Stimulated activated memory B cell treated with anti-CD40 and anti-IgM and Interleukin-4, amounts not matched to agents 10 μg/mL and 1 μg/mL and 100 μg/mL, for 72 hours (primary cell): ENCODE results near the gene FANCD2.
"Not testable (repeated sequence)": the region's sequence is repeated elsewhere in the genome, so short reads cannot be mapped to it uniquely, and the experiment has no call there.

ENCODE experiments used
- ATAC-seq: fragments of 150-1000 bp; cut with Tn5 transposase; 2 replicates; pipeline ENCODE4 v1.10.0; 2021
- H3K27ac Mint-ChIP-seq: one replicate; pipeline ENCODE4 v1.8.0; 2022; ENCODE audit warnings: mild to moderate bottlenecking, mixed read lengths
- H3K27me3 Mint-ChIP-seq: one replicate; pipeline ENCODE4 v1.8.0; 2022; ENCODE audit warnings: mixed read lengths
- H3K36me3 Mint-ChIP-seq: one replicate; pipeline ENCODE4 v1.8.0; 2022; ENCODE audit warnings: mixed read lengths
- H3K4me1 Mint-ChIP-seq: one replicate; pipeline ENCODE4 v1.8.0; 2022; ENCODE audit warnings: mixed read lengths
- H3K4me3 Mint-ChIP-seq: one replicate; pipeline ENCODE4 v1.8.0; 2022; ENCODE audit warnings: mild to moderate bottlenecking, moderate library complexity, mixed read lengths
- H3K9me3 Mint-ChIP-seq: one replicate; pipeline ENCODE4 v1.8.0; 2022; ENCODE audit warnings: mixed read lengths

FANCD2 gene

DNA sequence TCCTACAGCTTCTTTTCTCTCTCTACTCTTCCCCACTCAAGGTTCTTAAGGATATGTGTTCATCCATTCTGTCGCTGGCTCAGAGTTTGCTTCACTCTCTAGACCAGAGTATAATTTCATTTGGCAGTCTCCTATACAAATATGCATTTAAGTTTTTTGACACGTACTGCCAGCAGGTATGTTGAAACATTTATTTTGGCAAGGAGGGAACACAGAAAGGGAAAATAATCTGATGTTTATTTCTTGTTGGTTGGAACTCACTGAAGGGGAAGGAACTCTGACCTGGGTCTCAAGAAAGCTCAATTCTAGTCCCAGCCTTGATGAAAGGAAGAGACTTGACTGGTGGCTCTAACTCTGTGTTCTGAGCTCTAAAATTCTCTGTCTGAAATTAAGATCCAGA lies 21.6 kb downstream of the FANCD2 start:
- ATAC-seq: no peak
- H3K36me3 Mint-ChIP-seq: peaks cover 62% of the 10 kb centered on the region
- H3K4me1 Mint-ChIP-seq: no peaks in the 10 kb centered on the region
- H3K9me3 Mint-ChIP-seq: no peaks in the 10 kb centered on the region
- no peak overlapping the region for H3K4me3 Mint-ChIP-seq
- H3K27ac Mint-ChIP-seq: no peak overlapping the region
- no peaks in the 10 kb centered on the region for H3K27me3 Mint-ChIP-seq

DNA sequence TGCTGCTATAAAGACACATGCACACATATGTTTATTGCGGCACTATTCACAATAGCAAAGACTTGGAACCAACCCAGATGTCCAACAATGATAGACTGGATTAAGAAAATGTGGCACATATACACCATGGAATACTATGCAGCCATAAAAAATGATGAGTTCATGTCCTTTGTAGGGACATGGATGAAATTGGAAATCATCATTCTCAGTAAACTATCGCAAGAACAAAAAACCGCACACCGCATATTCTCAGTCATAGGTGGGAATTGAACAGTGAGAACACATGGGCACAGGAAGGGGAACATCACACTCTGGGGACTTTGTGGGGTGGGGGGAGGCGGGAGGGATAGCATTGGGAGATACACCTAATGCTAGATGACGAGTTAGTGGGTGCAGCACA lies 26.8 kb downstream of the FANCD2 start:
- H3K27me3 Mint-ChIP-seq, H3K4me3 Mint-ChIP-seq, ATAC-seq, H3K9me3 Mint-ChIP-seq, H3K4me1 Mint-ChIP-seq, H3K27ac Mint-ChIP-seq: not testable (repeated sequence)
- H3K36me3 Mint-ChIP-seq: peaks cover 46% of the 10 kb centered on the region

DNA sequence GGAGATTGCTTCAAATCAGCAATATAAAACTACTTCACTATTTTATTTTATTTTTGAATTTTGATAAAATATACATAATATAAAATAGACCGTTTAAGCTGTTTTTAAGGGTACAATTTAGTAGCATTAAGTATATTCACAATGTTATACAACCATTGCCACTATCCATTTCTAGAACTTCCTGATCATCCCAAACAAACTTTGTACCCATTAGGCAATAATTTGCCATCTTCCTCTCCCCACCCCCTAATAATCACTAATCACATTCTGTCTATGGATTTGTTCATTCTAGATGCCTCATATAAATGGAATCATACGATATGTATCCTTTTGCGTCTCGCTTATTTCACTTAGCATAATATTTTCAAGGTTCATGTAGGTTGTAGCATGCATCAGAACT lies 28.9 kb downstream of the FANCD2 start:
- H3K27ac Mint-ChIP-seq: no peak overlapping the region
- no peaks in the 10 kb centered on the region for H3K4me1 Mint-ChIP-seq
- peaks cover 39% of the 10 kb centered on the region for H3K36me3 Mint-ChIP-seq
- H3K4me3 Mint-ChIP-seq: no peak overlapping the region
- ATAC-seq: no peak
- H3K9me3 Mint-ChIP-seq: no peaks in the 10 kb centered on the region
- H3K27me3 Mint-ChIP-seq: no peaks in the 10 kb centered on the region

DNA sequence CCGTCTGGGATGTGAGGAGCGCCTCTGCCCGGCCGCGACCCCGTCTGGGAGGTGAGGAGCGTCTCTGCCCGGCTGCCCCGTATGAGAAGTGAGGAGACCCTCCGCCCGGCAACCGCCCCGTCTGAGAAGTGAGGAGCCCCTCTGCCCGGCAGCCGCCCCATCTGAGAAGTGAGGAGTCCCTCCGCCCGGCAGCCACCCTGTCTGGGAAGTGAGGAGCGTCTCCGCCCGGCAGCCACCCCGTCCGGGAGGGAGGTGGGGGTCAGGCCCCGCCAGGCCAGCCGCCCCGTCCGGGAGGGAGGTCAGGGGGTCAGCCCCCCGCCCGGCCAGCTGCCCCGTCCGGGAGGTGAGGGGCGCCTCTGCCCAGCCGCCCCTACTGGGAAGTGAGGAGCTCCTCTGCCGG lies 43.8 kb downstream of the FANCD2 start:
- not testable (repeated sequence) for H3K4me3 Mint-ChIP-seq, H3K4me1 Mint-ChIP-seq, H3K27me3 Mint-ChIP-seq, H3K9me3 Mint-ChIP-seq, ATAC-seq, H3K27ac Mint-ChIP-seq
- peaks cover 51% of the 10 kb centered on the region for H3K36me3 Mint-ChIP-seq

DNA sequence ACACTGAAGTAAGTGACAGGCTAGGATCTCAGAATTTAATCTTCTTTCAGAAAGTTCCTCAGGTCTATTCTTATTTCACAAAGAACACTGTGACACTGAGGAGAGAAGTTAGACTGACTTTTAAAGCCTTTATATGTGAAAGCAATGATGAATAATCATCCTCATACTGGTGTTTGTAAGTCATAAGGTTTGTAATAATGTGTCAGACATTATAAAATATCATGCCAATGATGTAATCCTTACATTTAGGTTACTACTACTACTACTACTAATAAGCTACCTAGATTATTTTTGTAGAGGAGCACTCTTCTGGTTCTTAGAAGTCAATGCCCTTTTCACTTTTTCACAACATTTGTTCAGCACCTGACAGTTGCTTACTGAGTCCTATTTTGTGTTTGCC lies 48.4 kb downstream of the FANCD2 start:
- H3K36me3 Mint-ChIP-seq: peaks cover 20% of the 10 kb centered on the region
- H3K4me1 Mint-ChIP-seq: no peaks in the 10 kb centered on the region
- no peaks in the 10 kb centered on the region for H3K9me3 Mint-ChIP-seq
- no peak for ATAC-seq
- H3K27ac Mint-ChIP-seq: no peak overlapping the region
- H3K27me3 Mint-ChIP-seq: no peaks in the 10 kb centered on the region
- no peak overlapping the region for H3K4me3 Mint-ChIP-seq

DNA sequence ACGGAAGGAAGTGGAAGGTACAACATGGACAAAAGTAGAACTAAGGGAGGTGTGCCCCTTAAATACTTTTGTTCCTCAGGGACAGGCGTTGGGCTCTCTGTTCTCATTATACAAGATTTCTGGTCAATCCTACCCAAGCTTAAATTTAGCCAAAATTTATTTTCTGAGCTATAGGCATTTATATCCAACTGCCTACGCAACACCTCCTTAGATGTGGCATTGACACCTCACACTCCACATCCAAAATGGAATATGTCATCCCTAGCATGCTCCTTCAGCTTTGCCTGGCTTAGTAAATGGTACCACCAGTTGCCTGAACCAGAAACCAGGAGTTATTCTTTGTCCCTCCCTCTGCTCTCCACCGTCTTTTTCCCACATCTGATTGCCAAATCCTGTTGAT lies 55.6 kb downstream of the FANCD2 start:
- peaks cover 40% of the 10 kb centered on the region for H3K36me3 Mint-ChIP-seq
- no peak for ATAC-seq
- H3K4me3 Mint-ChIP-seq: no peak overlapping the region
- no peaks in the 10 kb centered on the region for H3K4me1 Mint-ChIP-seq
- no peaks in the 10 kb centered on the region for H3K9me3 Mint-ChIP-seq
- H3K27me3 Mint-ChIP-seq: no peaks in the 10 kb centered on the region
- peak overlapping the region; percentile 1 for H3K27ac Mint-ChIP-seq

DNA sequence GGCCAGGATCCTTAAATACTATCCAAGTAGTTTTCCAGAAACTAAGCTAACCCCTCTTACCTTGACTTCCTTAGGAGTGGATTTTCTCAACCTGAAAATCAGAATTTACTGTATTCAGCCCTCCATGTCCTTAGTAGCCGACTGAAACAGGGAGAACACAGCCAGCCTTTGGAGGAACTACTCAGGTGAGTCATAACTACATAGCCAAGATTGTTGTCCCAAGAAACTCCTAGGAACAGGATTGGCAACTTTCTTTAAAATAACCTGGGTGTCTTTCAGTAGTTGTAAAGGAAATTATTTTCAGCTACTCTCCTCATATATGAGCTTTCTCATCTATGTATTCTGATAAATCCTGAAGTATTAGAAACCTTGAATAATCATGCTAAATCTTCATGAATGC lies 59.5 kb downstream of the FANCD2 start:
- no peak for ATAC-seq
- Mint-ChIP-seq H3K4me1 (no peaks in the 10 kb centered on the region), H3K4me3 (no peak overlapping the region), H3K9me3 (no peaks in the 10 kb centered on the region), H3K36me3 (peaks cover 49% of the 10 kb centered on the region), H3K27me3 (no peaks in the 10 kb centered on the region), H3K27ac (no peak overlapping the region)

DNA sequence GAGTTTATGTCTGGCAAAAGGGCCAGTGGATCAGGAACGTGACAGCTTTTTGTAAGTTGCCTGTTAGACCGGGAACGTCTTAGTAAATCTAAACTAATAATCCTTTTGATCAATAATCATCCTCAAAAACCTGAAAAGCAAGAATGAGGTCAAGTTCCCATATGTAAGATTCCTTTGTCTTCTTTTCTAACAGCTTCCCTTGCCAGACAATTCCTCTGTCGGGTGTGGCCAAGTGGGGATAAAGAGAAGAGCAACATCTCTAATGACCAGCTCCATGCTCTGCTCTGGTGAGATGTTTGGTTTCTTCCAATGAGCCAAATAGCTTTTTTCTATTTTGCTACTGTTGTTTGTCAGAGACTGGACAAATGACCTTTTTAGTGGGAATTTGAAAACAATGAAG lies 62.0 kb downstream of the FANCD2 start:
- H3K27me3 Mint-ChIP-seq: no peaks in the 10 kb centered on the region
- peaks cover 43% of the 10 kb centered on the region for H3K36me3 Mint-ChIP-seq
- H3K4me1 Mint-ChIP-seq: no peaks in the 10 kb centered on the region
- ATAC-seq: no peak
- no peak overlapping the region for H3K27ac Mint-ChIP-seq
- no peak overlapping the region for H3K4me3 Mint-ChIP-seq
- H3K9me3 Mint-ChIP-seq: no peaks in the 10 kb centered on the region

DNA sequence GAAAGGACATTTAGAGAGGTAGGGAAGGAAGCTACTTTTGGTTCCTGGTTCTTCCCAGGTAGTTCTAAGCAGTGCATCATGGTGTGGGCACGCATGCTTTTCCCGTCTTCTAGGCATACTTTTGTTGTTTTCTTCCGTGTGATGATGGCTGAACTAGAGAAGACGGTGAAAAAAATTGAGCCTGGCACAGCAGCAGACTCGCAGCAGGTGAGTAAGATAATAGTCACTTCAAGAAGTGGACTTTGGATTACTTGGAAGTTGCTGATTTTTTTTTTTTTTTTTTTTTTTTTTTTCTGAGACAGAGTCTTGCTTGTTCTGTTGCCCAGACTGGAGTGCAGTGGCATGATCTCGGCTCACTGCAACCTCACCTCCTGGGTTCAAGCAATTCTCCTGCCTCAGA lies 63.9 kb downstream of the FANCD2 start:
- H3K27ac Mint-ChIP-seq: no peak overlapping the region

DNA sequence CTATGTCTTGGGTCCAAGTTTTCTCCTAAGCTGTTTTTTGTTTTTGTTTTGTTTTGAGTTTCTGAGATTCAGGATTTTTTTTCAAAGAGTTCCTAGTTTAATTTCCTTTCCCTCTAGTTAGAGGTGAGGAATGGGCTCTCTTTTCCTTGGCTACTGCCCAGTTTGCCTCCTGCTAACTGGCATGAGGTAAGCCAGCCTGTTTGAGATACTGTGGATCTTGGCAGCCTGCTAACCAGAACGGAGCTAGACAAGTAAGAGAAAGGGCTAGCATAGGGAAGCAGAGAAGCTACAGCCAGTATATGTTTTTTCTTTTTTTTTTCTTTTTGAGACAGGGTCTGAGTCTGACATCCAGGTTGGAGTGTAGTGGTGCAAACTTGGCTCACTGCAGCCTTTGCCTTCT lies 64.5 kb downstream of the FANCD2 start:
- not testable (repeated sequence) for H3K4me1 Mint-ChIP-seq, H3K4me3 Mint-ChIP-seq, H3K27ac Mint-ChIP-seq, ATAC-seq, H3K27me3 Mint-ChIP-seq, H3K9me3 Mint-ChIP-seq
- peaks cover 35% of the 10 kb centered on the region for H3K36me3 Mint-ChIP-seq

More for the DNA sequence above, 63.9 kb downstream of the FANCD2 start:
- Mint-ChIP-seq H3K36me3 (peaks cover 35% of the 10 kb centered on the region), H3K27me3 (no peaks in the 10 kb centered on the region), H3K4me1 (no peaks in the 10 kb centered on the region), H3K4me3 (no peak overlapping the region), H3K9me3 (no peaks in the 10 kb centered on the region)
- no peak for ATAC-seq

DNA sequence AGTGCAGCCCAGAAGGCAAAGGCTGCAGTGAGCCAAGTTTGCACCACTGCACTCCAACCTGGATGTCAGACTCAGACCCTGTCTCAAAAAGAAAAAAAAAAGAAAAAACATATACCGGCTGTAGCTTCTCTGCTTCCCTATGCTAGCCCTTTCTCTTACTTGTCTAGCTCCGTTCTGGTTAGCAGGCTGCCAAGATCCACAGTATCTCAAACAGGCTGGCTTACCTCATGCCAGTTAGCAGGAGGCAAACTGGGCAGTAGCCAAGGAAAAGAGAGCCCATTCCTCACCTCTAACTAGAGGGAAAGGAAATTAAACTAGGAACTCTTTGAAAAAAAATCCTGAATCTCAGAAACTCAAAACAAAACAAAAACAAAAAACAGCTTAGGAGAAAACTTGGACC lies 65.2 kb downstream of the FANCD2 start:
- ATAC-seq: not testable (repeated sequence)

DNA sequence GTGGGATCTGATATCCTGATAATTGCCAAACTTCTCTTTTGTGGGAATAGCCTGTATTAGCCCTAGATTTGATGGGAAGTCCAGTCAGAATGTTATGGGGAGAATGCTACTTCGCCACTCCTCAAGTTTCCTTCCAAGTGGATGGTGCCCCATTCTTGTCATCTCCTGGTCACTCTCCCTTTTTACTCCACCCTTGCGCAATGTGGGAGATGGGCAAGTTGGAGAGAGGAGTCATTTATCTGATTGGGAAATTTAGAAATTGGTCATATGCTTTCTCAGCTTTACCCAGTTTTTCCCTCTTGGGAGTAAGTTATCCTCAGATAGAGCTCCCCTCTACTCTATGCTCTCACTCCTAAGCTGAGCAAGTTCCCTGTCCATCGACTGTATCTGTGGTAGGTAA lies 67.4 kb downstream of the FANCD2 start:
- Mint-ChIP-seq H3K27me3 (no peaks in the 10 kb centered on the region), H3K27ac (no peak overlapping the region), H3K4me1 (no peaks in the 10 kb centered on the region), H3K36me3 (peaks cover 38% of the 10 kb centered on the region), H3K4me3 (no peak overlapping the region), H3K9me3 (no peaks in the 10 kb centered on the region)
- ATAC-seq: no peak

More for the DNA sequence above, 65.2 kb downstream of the FANCD2 start:
- H3K27ac Mint-ChIP-seq, H3K4me1 Mint-ChIP-seq, H3K4me3 Mint-ChIP-seq, H3K9me3 Mint-ChIP-seq, H3K27me3 Mint-ChIP-seq: not testable (repeated sequence)
- H3K36me3 Mint-ChIP-seq: peaks cover 35% of the 10 kb centered on the region

DNA sequence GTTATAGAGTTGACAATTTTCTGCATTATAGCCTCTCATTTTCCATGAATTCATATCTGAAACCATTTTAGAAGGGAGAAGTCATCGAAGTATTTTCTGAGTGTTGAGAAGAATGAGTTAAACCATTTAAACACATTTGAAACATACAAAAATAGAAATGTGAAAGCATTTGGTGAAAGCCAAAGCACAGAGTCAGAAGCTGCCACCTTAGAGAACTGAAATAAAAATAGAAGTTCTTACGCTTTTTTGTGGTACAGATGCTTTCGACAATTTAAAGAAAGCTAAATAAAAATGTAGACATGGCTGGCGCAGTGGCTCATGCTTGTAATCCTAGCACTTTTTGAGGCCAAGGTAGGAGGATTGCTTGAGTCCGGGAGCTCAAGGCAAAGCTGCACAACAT lies 72.8 kb downstream of the FANCD2 start:
- Mint-ChIP-seq H3K27ac (no peak overlapping the region), H3K4me1 (no peaks in the 10 kb centered on the region), H3K4me3 (no peak overlapping the region), H3K27me3 (no peaks in the 10 kb centered on the region), H3K9me3 (no peaks in the 10 kb centered on the region), H3K36me3 (peaks cover 22% of the 10 kb centered on the region)
- no peak for ATAC-seq

DNA sequence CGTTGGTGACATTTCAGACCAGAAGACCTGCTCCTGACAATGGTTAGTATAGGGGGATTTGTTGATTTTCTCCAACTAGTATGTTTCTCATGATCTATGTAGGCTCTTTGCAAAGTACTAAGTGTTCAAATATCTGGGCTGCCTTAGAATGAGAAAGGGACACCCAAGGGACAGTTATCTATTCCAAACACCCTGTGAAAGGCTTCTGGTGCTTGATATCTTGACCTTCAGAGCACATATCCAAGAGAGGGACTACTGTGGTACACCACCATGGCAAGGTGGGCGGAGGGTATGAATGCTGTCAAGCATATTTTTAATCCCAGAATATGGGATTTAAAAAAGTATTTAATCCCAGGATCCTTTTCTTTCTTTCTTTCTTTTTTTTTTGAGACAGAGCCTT lies 80.7 kb downstream of the FANCD2 start:
- no peak for ATAC-seq
- Mint-ChIP-seq H3K4me3 (no peak overlapping the region), H3K4me1 (no peaks in the 10 kb centered on the region), H3K36me3 (no peaks in the 10 kb centered on the region), H3K9me3 (no peaks in the 10 kb centered on the region), H3K27ac (no peak overlapping the region), H3K27me3 (no peaks in the 10 kb centered on the region)

DNA sequence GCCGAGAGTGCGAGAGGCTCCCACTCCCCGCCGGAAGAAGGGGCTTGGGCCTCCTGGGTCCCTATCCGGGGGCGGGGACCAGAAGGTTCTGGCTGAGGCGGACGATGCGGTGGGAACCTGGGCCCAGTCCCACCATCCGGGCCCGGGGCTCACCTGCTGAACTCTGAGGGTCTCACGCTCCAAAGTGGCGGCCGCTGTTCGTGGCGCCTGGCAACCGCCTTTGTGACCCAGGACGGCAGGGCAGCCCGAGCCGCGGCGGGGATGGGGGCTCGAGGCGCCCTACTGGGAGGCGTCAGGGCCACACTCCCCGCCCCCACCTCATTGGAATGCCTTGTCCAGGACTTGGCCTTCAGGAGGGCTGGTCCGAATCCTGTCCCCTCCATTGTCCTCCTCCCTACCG lies 81.9 kb downstream of the FANCD2 start, which contains the start of gene FANCD2OS:
FANCD2OS (minus strand) TSS at position 165 of the 400 bp plus-strand sequence. CDS start 3,481 bp downstream, outside the sequence.
- H3K9me3 Mint-ChIP-seq: no peaks in the 10 kb centered on the region
- H3K27ac Mint-ChIP-seq: no peak within 1 kb of the TSS
- no peaks in the 10 kb centered on the region for H3K4me1 Mint-ChIP-seq
- no peaks in the 10 kb centered on the region for H3K27me3 Mint-ChIP-seq
- no peak for ATAC-seq
- no peaks in the 10 kb centered on the region for H3K36me3 Mint-ChIP-seq
- no peak within 1 kb of the TSS for H3K4me3 Mint-ChIP-seq

DNA sequence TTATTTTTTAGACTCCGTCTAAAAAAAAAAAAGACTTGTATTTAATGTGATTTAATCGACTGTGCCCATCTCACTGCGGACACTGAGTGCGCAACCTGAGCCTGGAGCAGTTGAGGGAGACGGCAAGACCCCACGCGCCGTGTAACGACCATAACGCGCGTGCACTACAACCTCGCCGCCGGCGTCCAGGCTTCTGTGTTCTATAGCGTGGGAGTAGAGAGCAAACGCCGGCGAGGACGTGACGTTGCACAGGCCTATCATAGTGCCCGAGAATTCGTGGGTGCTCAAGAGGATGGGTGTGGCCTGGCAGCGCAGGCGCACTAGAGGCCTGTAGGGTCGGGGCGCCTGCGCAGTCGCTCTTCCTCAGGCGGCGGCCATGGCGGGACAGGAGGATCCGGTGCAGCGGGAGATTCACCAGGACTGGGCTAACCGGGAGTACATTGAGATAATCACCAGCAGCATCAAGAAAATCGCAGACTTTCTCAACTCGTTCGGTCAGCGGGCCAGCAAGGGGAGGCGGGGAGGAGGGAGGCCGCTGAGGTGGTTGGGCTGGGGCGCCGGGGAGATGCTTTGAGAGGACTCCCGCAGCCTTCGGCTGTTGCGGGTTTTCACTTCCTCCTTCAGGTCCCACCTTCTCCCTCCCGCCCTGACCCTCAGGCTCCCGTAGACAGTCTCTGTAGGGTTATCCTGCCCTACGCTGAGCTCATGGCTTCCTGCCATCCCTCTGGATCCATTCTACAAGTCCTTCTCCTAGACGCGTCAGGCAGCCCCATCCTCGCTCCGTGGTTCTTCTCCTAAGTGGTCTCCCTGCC lies 89.3 kb downstream of the FANCD2 start, which contains the start of gene BRK1:
BRK1 (plus strand) TSS at position 350 of the 812 bp plus-strand sequence; CDS start at position 377, 27 bp downstream.
- peak; percentile 99 for ATAC-seq
- H3K9me3 Mint-ChIP-seq: no peaks in the 10 kb centered on the region
- H3K4me1 Mint-ChIP-seq: peaks cover 25% of the 10 kb centered on the region
- no peaks in the 10 kb centered on the region for H3K36me3 Mint-ChIP-seq
- H3K27ac Mint-ChIP-seq: peak within 1 kb of the TSS; percentile 92
- no peaks in the 10 kb centered on the region for H3K27me3 Mint-ChIP-seq
- H3K4me3 Mint-ChIP-seq: peak within 1 kb of the TSS; percentile 91
